Activated CD8-positive, alpha-beta memory T cell treated with anti-CD3 and anti-CD28 coated beads, Interleukin-2, amount 50 U/mL, for 24 hours (primary cell): ENCODE data around the gene PIN1.

Experiments used
- DNase-seq: peaks from one replicate; pipeline ENCODE4 v3.0.0-alpha.2; 2020; ENCODE audit errors: extremely low read depth

Gene PIN1

DNA sequence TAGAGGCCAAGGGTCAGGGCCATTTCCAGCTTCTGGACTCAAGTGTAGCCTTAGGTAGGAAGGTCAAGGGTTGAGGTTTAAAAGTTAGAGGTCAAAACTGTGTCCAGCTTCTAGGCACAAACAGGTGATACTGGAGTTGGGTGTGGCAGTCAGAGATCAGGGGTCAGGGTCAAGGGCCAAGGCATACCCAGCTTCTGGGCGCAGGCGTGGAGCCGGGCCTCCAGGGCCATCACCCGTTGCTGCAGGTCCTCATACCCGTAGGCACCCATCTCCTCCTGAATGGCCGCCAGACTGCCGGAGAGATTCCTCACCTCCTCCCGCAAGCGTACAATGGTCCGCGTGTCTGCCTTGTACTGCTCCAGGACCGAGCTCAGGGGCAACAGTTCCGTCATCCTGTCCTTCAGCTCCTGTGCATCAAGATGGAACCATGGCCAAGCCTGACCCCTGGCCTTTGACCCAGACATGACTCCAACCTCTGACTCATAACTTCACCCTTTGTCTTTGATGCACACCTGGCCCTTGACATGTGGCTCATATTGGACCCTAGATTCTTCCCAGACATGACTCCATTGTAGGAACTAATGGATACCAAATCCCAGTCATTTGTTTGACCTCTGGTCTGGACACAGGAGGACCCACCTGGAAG is 22.1 kb downstream of the PIN1 start:
- DNase-seq, result no peak

DNA sequence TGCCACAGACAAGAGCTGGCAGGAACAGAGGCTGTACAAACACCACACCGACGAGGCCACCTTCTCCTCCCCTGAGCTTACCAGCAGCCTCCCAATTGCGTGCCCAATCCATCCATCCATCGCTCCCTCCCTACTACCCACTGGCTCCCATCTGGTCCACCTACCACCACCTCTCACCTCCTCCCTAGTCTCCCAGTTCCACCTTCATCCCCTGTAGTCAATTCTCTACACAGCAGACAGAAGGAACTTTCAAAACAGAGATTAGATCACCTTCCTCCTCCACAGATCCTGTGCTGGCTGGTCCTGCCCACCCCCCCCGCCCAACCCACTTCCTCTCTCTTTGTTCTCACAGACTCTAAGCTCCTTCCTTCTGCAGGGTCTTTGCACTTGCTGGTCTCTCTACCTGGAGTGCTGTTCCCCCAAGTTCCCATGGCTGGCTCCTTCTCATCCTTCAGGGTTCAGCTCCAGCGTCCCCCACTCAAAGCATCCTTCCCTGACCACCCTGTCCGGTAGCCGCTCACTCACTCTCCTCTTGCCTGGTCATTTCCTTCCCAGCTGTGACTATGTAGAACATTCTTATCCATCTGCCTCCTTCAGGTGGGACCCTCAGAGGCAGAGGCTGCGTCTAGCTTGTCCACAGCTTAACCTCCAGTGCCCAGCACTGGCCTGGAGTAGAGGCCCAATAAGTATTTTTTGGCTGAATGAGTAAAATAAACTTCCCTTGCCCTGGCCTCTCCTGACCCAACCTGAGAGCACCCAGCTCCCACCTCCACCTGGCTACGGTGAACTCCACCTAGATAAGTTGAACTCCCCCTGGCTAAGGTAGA is 23.0 kb downstream of the PIN1 start:
- no peak for DNase-seq

DNA sequence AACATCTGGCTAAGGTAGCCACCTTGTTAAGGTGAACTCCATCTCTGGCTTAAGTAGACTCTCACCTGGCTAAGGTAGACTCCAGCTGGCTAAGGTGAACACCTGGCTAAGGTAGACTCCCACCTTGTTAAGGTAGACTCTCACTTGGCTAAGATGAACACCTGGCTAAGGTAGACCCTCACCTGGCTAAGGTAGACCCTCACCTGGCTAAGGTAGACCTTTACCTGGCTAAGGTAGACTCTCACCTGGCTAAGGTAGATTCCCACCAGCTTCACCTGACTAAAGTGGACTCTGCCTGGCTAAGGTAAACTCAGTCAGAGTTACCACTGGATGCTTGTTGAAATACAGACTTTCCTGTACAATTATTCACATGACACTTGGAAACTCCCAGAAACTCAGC is 23.6 kb downstream of the PIN1 start:
- no peak for DNase-seq

DNA sequence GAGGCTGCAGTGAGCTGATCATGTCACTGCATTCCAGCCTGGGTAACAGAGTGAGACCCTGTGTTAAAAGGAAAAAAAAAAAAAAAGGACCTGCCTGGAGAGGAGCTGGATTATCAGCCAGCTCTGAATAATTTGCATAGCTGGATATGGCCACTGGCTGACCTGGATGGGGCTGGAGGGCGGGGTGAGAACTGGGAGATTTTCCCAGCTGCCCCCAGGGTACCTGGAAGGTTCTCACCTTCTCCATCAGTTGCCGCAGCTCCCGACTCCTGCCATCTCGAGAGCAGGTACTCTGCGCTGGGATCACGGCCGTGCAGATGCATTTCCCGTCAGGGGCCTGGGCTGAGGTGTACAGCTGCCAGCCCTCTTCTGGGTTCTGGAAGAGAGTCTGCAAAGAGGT is 25.3 kb downstream of the PIN1 start:
- no peak for DNase-seq

DNA sequence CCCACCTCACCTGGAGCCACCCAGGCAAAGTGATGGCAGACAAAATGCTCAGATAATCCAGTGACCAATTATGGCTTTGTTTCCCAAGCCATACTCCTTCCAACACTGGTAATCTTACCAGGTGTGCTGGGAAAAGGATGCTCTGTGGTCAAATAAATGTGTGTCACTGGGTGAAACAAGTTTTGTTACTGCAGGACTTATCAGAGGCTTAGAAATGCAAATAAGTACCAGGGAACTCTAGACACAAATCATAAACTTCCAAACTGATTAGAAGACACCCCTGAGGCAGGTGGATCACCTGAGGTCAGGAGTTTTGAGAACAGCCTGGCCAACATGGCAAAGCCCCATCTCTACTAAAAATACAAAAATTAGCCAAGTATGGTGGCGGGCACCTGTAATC is 26.4 kb downstream of the PIN1 start:
- no peak for DNase-seq

DNA sequence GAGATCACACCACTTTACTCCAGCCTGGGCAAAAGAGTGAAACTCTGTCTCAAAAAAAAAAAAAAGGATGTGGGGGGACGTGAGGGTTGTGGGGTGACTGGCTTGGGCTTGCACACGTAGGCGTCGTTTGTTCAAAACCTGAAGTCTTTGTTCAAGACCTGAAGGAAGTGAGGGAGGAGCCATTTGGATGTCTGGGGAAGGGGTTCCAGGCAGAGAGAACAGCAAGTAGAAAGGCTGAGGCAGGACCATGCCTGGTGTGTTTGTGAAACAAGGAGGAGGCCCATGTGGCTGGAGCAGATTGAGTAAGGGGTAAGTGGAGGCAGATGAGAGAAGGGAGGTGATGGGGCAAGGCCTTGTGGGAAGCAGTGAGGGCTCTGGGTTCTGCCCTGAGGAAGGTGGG is 27.8 kb downstream of the PIN1 start:
- DNase-seq, result no peak

DNA sequence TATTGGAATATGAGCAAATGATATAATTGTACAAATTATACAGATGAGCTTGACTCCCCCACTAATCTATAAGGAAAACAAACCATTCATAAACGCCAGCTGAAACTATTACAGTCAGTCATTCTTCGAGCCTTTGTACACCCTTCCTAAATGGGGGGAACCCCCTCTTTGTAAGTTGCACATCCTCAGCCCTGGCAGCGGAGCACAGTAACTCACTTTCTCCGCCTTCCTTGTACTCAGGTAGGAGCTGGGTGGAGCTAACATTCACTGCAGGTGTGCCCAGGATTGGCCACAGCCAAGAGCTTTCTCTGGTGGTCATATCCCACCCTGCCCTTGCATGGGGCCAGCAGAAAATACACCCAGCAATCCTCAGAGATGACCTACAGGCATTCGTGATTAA is 28.6 kb downstream of the PIN1 start:
- no peak for DNase-seq

DNA sequence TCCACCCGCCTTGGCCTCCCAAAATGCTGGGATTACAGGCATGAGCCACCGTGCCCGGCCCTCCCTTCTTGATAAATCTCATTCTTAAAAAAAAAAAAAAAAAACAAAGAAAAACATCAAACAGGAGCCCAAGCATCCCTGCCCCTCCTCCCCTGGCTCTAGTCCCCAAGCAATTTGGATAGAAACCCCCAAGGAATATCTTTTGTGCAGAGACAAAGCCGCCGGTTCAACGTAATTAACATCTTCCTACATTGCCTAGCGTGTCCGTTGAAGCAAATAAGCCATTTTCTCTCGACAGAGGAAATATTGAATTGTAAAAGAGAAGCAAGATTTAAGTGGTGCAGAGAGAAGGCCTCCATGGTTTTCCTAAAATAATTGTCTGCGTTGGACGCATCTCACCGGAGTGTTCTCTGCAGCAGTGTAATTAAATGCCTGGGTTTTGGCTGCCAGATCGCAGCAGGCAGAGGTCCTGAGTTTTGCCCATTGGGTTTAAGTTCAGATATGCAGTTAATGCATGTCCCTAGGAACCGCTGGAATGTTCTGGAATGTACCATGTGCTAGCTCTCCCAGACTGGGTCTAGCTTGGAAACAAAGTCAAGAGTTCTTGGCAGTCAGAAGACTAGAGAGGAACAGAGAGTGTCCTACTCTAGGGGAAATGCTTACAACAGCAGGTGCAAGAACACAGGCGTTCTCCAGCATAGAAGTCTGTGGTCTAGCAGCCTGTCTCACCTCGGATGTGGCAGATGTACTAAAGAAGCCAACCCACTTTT is 30.8 kb downstream of the PIN1 start:
- no peak for DNase-seq

DNA sequence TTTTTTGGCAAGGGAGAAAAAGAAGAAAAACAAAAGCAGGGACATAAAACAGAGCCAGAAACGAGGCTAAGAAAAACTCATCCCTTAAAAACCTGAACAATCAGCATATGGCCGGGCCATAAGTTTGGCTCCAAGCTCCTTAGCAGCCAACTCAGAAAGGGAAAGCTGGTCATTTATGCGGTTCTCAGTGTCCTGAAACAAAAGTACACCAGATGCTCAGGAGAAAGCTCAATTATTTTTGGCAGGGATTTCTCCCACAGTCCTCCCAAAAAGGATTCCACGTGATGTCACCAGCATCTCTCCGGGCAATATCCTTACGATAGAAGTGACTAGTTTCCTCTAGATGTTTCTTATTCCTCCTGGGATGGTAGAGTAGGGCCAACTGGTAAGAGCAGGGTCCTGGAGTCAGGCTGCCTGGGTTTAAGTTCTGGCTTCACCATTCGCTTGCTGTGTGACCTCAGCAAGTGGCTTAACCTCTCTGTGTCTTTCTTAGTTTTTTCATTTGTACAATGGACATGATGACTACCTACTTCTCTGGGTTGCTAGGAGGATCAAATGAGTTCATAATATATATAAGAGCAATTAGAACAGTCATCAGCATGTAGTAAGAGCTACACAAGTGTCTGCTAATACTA is 34.0 kb downstream of the PIN1 start:
- no peak for DNase-seq

DNA sequence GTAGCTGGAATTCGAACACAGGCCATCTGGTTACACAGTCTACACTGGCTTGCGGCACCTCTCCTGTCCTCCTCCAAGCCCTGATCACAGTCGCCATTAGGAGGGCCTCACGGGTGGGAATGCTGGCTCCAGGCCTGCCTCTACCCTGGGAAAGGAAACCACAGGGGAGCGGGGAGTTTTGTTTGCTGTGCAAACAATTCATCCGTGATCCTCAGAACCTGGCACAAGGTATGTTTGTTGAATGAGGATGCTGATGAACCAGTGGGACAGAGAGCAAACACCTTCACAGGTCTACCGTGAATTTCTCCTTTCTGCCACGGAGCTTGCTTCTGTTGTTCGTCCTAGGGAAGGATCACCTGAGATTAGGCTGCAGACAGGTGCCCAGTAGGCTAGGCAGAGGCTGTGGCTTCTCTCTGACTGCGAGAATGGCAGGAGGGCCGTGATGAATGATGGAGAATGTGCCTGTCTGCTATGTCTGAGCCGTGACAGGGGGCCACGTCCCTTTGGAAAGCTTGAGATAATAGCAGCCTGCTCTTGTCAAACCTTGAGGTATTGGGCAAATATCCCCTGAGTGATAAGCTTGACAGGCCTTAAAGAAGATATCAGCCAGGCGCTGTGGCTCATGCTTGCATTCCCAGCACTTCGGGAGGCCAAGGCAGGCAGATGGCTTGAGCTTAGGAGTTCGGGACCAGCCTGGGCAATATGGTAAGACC is 36.7 kb downstream of the PIN1 start:
- no peak for DNase-seq

DNA sequence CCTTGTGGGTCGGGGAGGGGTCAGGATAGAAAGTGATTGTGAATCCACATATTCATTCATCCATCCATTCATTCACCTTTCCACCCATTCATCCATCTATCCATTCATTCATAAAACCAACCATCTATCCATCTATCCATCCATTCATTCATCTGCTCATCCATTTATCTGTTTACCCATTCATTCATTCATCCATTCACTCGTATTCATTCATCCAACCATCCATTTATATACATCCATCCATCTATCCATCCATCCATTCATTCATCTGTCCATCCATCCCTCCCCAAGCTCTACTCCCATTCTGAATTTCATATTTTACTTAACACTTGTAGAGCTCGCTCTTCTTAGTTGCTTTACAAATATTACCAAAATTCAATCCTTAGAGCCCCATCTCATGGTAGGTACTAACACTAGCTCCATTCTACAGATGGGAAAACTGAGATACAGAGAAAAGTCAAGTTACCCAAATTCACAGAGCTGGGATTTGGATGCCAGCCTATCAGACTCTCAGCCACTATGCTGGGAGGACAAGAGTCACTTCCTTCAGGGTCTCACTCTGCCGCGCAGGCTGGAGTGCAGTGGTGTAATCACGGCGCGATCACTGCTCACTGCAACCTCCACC is 37.6 kb downstream of the PIN1 start:
- no peak for DNase-seq

DNA sequence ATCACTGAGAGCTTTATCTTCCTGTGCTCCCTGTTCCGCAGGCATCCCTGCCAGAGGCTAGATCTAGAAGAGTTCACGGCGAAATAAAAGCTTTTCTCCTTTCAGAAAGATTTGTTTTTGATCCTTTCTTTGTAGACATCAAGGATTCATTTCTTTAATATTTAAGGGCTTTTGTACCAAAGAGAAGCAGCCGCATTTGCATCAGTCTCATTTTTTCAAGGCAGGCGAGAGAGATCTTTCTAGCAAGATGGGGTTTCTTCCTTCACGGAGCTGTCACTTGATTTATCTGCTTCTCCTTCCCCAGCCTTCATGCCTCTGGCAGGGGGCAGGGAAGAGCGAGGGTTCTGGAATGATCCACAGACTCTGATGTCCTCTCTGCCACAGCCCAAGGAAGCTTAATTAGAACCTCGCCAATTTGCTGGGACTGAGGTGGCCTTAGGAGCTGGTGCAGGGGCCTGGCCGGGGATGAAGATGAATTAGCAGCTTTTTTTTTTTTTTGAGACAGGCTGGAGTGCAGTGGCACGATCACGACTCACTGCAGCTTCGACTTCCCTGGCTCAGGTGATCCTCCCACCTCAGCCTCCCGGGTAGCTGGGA is 40.0 kb downstream of the PIN1 start:
- no peak for DNase-seq

DNA sequence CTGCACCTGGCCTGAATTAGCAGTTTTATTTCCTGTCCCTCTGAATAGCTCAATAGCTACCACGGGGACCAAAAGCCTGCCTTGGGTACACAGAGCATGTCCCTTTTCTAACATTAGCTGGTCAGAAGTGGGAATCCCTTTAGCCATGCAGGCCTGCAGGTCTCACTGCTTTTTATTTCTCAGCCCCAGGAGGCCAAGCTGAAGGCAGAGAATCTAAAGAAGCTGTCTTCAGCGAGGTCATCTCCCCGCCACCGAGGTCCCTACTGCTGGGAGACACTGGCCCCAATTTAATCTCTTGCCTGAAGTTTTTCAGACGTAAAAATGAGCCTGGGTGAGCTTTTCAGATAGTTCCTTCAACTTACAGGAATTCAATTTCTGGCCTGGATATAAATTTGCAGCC is 40.7 kb downstream of the PIN1 start:
- no peak for DNase-seq

DNA sequence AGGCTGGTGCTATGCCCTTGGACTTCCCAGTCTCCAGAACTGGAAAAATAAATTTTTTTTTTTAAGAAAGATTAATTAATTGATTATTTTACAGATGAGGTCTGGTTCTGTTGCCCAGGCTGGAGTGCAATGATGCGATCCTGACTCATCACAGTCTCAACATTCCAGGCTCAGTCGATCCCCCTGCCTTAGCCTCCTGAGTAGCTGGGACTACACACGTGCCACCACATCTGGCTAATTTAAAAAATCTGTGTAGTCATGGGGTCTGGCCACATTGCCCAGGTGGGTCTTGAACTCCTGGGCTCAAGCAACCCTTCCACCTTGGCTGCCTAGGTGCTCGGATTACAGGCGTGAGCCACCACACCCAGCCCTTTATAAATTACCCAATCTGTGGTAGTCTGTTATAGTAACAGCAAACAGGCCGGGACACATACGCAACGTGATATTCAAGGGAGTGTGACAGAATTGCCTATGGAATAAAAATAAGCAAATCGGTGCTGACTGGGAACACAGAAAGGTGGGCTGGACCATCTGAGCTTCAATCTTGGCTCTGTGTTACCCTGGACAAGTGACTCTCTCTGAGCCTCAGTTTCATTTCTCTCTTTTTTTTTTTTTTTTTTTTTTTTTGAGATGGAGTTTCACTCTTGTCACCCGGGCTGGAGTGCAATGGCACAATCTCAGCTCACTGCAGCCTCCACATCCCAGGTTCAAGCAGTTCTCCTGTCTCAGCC is 42.8 kb downstream of the PIN1 start:
- DNase-seq, result no peak

DNA sequence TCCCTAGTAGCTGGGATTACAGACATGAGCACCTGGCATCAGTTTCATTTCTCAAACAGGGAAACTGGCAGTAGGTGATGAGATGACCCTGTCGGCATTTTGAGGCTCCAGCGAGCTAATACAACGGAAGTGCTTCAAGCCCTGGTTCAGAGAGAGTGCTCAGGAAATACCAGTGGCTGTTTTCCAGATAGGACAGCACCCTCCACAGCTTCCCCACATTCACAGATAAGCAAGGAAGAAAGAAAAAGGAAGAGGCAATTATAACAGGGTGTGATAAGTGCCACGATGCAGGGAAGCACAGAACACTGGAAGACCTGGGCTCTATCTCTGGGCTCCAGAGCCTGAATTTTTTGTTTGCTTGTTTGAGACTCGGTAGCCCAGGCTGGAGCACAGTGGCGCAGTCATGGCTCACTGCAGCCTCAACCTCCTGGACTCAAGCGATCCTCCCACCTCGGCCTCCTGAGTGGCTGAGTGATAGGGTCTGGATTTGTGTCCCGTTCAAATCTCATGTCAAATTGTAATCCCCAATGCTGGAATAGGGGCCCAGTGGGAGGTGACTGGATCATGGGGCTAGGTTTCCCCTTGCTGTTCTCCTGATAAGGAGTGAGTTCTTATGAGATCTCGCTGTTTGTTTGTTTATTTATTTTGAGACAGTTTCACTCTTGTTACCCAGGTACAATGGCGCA is 43.5 kb downstream of the PIN1 start:
- no peak for DNase-seq

DNA sequence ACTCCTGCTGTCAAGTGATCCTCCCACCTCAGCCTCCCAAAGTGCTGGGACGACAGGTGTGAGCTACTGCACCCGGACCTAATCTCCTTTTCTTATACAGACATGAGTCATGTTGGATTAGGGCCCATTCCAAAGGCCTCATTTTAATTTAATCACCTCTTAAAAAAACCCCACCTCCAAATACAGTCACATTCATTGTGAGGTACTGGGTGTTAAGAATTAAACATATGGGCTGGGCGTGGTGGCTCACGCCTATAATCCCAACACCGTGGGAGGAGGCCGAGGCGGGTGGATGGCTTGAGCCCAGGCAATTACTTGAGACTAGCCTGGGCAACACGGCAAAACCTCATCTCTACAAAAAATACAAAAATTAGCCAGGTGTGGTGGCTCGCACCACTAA is 46.6 kb downstream of the PIN1 start:
- no peak for DNase-seq

DNA sequence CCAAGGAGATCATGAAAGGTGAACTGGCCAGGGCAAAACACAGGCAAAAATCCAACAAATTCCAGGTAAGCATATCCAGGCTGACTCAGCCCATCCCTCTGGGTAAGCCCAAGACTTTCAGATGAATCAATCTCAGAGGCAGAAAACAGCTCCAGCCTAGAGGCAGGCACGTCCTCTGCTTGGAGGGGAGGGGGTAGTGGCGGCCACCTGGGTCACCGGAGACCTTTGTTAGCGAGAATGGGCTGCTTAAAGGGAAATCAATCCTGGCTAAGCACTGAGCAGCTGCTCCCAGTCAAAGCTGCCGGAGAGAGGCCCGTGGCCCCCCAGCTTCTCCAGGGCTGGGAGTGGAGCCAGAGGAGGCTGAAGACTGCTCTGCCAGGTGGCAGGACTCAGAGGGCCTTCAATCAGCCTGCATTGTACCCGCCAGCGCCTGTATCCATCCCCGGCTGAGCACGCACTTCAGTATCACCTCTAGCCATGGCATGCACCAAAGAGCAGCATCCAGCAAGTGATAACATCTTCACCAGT is 48.2 kb downstream of the PIN1 start:
- DNase-seq, result no peak

DNA sequence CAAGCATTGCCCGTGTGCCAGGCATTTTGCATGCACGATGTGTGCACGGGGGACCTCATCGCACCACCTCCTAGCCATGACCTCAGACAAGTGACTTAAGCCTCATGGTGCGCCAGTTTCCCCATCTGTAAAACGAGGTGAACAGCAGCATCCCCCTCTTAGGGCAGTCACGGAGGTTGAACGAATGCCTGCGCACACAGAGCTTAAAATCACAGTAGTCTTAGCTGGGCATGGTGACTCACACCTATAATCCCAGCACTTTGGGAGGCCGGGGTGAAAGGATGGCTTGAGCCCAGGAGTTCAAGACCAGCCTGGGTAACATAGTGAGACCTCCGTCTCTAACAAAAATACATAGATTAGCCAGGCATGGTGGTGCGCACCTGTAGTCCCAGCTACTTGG is 48.6 kb downstream of the PIN1 start:
- DNase-seq, result no peak

DNA sequence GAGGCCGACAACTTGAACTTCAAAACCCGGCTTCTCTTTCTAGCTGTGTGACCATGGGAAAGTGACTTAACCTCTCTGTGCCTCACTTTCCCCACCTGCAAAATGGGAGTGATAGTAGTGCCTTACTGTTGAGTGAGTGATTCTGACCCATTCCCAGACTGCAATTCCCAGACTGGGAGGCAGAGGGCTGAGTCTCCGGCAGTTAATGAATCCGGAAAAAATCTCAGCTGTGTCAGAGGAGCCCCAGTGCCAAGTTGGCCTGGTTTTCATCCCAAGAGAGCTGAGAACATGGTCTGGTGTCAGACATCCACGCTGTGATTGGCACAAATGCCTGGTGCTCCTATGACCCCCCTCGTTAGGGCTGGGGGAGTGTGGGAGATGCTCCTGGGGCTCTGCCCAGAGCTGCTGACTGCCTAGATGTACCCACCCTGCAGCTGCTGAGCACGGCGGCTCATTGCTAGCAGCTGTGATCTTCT is 50.0 kb downstream of the PIN1 start:
- DNase-seq, result no peak
